SJSA1 (cell line): Measurements from ENCODE around the gene DUXB. TPM values are rescaled to one million over a fixed set of nuclear protein-coding genes. Genes with fewer than 3 reads are reported as not detected.

Experiments
- DNase-seq, 2 experiments: peaks; one replicate each; pipeline ENCODE4 v3.0.0-alpha.2; 2015 to 2020; ENCODE audit warnings: low spot score in 2 of 2, low read depth in 1 of 2
- H3K27ac ChIP-seq: fragments of 250-450 bp; sonication (Bioruptor Pico); 2 replicates; pipeline ENCODE4 v1.5.1; 2020; ENCODE audit warnings: mild to moderate bottlenecking, moderate library complexity
- H3K27me3 ChIP-seq: fragments of 250-450 bp; sonication (Bioruptor Pico); replicated peaks from 2 replicates; pipeline ENCODE4 v1.5.1; 2020; ENCODE audit warnings: mild to moderate bottlenecking, moderate library complexity
- H3K36me3 ChIP-seq: fragments of 250-450 bp; sonication (Bioruptor Pico); 2 replicates; pipeline ENCODE4 v1.5.1; 2020; ENCODE audit warnings: mild to moderate bottlenecking
- H3K4me1 ChIP-seq: fragments of 250-450 bp; sonication (Bioruptor Pico); replicated peaks from 2 replicates; pipeline ENCODE4 v1.6.1; 2021; ENCODE audit warnings: mild to moderate bottlenecking
- H3K4me3 ChIP-seq: fragments of 250-450 bp; sonication (Bioruptor Pico); 2 replicates; pipeline ENCODE4 v1.5.1; 2020; ENCODE audit warnings: mild to moderate bottlenecking
- H3K9me3 ChIP-seq: fragments of 250-450 bp; sonication (Bioruptor Pico); replicated peaks from 2 replicates; pipeline ENCODE4 v1.5.1; 2020; ENCODE audit warnings: mild to moderate bottlenecking
- total RNA-seq: library from RNA; depleted of rRNA; stranded (reverse); fragments of >200 nt; shearing (Covaris generic); gene quantifications from 2 replicates; pipeline ENCODE4 v1.2.3, GENCODE V29; 2014; rRNA removed

DUXB gene, protein sequence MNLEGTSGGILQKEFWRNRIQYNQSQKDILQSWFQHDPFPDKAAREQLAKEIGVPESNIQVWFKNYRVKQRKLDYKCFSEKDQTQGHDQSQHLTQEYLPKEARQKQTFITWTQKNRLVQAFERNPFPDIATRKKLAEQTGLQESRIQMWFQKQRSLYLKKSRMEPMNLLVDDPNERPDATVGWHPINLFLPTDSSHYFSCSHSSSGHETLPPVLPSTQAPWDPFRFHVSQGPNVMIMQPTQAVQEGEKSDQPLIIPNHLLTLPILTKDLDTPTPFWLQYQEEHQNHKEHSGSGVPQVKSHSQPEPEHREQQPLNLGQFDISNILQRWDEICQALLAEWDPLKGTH
- total RNA-seq = not detected in 2 replicates

DNA sequence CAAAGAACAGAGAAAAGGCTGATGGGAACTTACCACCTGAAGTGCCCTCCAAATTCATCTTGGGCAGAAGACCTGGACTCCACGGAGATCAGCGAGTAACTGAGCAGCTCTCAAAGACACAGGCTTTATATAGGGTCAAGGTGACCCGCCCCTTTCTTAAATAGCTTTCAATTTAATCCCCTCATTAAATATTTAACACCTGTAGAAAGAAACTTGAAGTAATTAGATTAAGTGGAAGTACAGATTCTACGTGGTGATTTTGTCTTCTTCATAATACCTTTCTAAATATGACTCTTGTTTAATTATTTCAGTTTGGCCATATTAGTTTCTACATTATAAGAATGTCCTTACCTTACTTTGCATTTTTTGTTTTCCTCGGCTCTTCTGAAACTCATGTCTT lies at the start of gene DUXB:
Gene DUXB, minus strand, starts transcription at position 101 of the 400 bp plus-strand sequence. Its CDS starts 43 bp downstream, at position 58.
- no peak for DNase-seq
- Histone ChIP-seq H3K4me3 (no peak within 1 kb of the TSS), H3K9me3 (no peaks in the 10 kb centered on the region), H3K27ac (no peak within 1 kb of the TSS), H3K4me1 (no peaks in the 10 kb centered on the region), H3K27me3 (no peaks in the 10 kb centered on the region), H3K36me3 (no peaks in the 10 kb centered on the region)

DNA sequence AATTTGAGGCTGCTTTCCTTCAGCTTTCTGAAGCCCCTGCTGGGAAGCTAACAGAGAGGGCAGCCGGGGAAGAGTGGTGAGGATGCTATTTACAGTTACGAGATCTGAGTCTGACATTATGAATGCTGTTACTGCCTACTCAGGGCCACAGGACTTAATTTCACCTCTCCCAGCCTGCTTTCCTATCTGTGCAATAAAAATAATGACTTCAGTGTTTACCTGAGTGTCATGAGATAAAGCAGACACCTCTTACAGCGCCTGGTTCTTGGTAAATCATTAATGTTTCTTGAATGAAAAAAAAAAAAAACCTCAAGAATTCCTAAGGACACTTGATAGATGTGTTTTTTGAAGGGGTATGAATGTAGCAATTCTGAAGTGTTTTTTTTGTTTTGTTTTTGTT lies 49.3 kb upstream of the DUXB start:
- Histone ChIP-seq H3K36me3 (no peaks in the 10 kb centered on the region), H3K4me1 (no peaks in the 10 kb centered on the region), H3K4me3 (no peak overlapping the region), H3K27me3 (no peaks in the 10 kb centered on the region), H3K27ac (no peak overlapping the region), H3K9me3 (0 out of 2 replicates have a peak, but pooled peaks cover 3% of the 10 kb centered on the region)
- DNase-seq = no peak

DNA sequence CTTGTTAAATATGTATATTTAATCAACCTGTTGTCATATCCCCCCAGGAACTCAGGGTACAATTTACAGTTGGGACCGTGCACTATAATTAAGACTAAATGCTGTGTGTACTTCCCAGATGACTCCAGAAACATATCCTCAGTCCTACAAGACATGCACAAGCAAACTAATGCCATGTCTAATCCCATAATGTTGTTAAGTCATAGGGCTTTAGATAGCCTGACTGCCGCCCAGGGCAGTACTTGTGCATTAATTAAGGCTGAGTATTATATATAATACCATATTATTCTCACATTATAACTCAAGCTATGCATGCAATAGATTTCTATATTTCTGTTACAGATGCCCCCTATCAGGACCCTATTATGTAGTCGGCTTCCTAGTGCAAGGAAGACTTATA lies 45.1 kb upstream of the DUXB start:
- Histone ChIP-seq H3K4me1 (no peaks in the 10 kb centered on the region), H3K27me3 (no peaks in the 10 kb centered on the region), H3K27ac (no peak overlapping the region), H3K4me3 (no peak overlapping the region), H3K36me3 (no peaks in the 10 kb centered on the region), H3K9me3 (0 out of 2 replicates have a peak, but pooled peaks cover 12% of the 10 kb centered on the region)
- DNase-seq = no peak

DNA sequence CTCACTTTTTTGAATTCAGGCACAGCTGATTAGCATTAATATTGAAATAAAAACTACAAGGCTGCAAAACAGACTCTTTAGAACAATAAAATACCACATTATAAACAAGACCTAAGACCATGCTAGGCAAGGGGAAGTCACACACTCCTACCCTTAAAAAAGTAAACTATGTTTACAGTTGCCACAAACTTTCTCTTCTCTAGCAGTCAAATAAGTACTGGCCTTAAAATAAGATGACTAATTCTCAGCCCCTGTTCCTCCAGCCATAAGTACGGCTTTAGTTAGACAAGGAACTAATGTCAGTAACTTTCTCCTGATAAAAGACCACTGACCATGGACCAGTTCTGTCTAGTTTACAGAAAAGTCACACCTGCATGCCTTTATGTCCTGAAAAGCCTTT lies 44.6 kb upstream of the DUXB start:
- Histone ChIP-seq H3K4me3 (no peak overlapping the region), H3K27me3 (no peaks in the 10 kb centered on the region), H3K36me3 (no peaks in the 10 kb centered on the region), H3K9me3 (peaks cover 12% of the 10 kb centered on the region; the same call in 1 of the 2 replicates), H3K4me1 (no peaks in the 10 kb centered on the region), H3K27ac (no peak overlapping the region)
- no peak for DNase-seq

DNA sequence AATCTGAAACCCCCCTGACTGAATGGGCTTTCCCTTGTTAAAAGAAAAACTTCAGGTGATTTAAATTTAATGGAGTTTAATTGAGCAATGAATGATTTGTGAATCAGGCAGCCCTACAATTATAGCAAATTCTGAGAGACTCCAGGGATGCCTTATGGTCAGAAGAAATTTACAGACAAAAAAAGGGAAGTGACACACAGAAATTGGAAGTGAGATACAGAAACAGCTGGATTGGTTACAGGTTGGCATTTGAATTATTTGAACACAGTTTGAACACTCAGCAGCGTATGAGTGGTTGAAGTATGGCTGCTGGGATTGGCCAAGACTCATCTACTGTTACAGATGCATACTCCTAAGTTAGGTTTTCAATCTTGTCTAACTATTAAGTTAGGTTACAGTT lies 44.0 kb upstream of the DUXB start:
- Histone ChIP-seq H3K4me1 (no peaks in the 10 kb centered on the region), H3K9me3 (peaks cover 12% of the 10 kb centered on the region; the same call in 1 of the 2 replicates), H3K27me3 (no peaks in the 10 kb centered on the region), H3K27ac (no peak overlapping the region), H3K36me3 (no peaks in the 10 kb centered on the region), H3K4me3 (no peak overlapping the region)
- no peak for DNase-seq

DNA sequence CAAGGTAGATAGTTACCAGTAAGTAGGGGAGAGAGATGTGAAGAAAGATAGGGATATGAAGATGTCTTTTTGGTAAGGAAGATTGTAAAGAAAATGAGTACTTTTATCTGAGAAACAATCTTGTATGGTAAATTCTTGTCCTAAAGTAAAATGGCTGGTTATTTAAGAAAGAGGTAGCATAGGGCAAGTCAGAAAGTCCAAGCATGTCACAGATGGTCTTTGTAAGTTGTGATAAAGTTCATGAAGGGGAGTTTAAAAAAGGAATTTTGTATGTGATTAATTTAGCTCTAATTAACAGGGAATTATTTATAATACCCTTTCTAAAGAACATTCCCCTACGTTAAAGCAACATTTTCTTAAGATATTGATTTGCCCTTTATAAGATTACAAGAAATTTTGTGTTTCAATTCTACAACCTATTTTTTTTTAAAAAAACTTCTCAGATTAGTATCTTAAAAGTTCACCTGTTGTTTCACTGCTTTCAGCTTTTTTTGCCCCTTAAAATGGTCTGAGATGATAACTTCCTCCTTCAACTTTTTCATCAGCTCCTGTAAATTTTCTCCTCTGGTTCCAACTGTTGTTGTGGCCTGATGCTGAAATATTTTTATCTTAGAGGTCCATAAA lies 41.3 kb upstream of the DUXB start:
- no peak for DNase-seq
- Histone ChIP-seq H3K36me3 (no peaks in the 10 kb centered on the region), H3K27ac (no peak overlapping the region), H3K27me3 (no peaks in the 10 kb centered on the region), H3K4me3 (no peak overlapping the region), H3K4me1 (no peaks in the 10 kb centered on the region), H3K9me3 (peaks cover 9% of the 10 kb centered on the region; the same call in 1 of the 2 replicates)

DNA sequence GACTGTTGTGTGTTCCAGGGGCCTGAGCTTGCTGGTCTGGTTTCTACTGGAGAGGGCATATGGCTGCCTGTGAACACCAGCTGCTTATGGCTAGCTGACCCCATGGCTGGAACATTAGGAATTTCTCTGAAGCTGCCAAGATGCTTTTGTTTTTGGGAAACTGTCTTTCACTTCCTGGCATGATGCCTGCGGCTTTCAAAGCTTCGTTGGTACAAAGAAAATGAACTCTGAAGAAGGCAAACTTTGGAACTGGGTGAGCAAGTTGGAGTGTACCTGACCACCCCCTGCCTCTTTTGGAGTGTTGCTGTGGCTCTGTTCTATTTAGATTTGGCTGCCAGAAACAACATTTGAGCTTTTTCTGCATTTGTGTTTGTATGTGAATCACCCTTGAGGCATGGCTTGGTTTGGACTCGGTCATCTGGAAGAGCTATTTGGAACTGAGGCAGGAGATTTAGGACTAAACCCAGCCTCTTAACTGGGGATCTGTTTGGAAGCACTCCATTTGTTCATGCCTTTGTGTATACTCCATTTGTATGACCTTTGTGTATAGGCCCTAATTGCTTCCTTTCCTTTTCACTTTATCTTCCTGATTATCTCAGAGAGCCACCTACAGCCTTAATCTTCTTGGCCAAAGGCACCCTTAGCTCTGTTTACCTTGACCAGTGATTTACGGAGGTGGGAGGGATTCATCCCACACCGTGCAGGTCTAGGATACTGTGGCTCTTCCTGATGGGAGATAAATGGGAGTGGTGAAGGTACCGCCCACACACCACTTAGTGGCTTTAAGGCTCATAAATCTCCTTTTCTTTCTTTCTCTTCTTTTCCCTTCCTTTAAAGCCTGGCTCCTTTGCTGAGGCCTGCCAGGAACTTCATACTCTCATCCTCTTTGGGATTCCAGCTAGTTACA lies 32.3 kb upstream of the DUXB start:
- Histone ChIP-seq H3K9me3 (no peaks in the 10 kb centered on the region), H3K27me3 (no peaks in the 10 kb centered on the region), H3K4me1 (peaks cover 21% of the 10 kb centered on the region), H3K36me3 (no peaks in the 10 kb centered on the region), H3K27ac (peak overlapping the region; percentile 23), H3K4me3 (no peak overlapping the region)
- DNase-seq = peak; percentile 69 to 72

DNA sequence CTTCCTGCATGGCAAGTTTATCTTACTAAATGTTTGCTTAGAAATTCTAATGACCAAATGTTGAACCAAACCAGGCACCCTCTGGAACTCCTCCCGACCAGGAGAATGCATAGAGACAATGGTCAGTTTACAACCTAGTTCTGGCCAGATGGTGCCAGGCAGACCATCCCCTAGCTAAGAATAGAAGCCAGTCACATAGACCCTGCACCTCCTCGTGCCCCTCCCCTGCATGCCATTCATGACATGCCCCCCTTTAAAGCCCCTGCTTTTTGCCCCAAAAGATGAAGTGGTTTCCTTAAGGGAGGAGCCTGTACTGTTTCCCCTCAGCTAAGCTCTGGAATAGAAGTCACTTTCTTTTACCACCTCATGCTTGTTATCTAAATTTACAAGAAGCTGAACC lies 31.6 kb upstream of the DUXB start:
- no peak overlapping the region for H3K27ac ChIP-seq

DNA sequence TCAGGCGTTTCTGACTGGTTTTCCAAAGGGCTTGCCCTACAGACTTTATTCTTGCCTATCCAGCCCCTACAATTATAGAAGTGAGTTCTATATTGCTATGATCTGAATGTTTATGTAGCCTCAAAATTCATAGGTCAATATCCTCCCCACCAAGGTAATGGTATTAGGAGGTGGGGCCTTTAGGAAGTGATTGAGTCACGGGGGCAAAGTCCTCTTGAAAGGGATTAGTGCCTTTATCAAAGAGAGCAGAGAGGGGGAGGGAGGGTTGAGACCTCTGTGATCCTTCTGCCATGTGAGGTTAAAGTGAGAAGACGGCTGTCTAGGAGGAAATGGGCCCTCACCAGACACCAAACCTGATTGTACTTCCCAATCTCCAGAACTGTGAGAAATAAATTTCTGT lies 26.0 kb upstream of the DUXB start:
- H3K4me1 ChIP-seq = no peaks in the 10 kb centered on the region

More for the DNA sequence above, 31.6 kb upstream of the DUXB start:
- Histone ChIP-seq H3K4me3 (no peak overlapping the region), H3K9me3 (no peaks in the 10 kb centered on the region), H3K4me1 (peaks cover 21% of the 10 kb centered on the region), H3K27me3 (no peaks in the 10 kb centered on the region), H3K36me3 (no peaks in the 10 kb centered on the region)
- no peak for DNase-seq

DNA sequence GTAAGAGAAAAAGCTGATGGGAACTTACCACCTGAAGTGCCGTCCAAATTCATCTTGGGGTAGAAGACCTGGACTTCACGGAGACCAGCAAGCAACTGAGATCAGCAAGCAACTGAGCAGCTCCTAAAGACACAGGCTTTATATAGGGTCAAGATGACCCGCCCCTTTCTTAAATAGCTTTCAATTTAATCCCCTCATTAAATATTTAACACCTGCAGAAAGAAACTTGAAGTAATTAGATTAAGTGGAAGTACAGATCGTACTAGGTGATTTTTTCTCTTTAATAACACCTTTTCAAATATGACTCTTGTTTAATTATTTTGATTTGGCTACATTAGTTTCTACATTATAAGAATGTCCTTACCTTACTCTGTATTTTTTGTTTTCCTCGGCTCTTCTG lies 25.1 kb upstream of the DUXB start, which contains the start of gene CPHXL:
Gene CPHXL, minus strand, starts transcription at position 101 of the 400 bp plus-strand sequence. Its CDS starts 48 bp downstream, at position 53.
- Histone ChIP-seq H3K27ac (no peak within 1 kb of the TSS), H3K27me3 (no peaks in the 10 kb centered on the region), H3K4me1 (no peaks in the 10 kb centered on the region), H3K4me3 (no peak within 1 kb of the TSS), H3K36me3 (no peaks in the 10 kb centered on the region), H3K9me3 (no peaks in the 10 kb centered on the region)
- no peak for DNase-seq

More for the DNA sequence above, 26.0 kb upstream of the DUXB start:
- no peaks in the 10 kb centered on the region for H3K9me3 ChIP-seq
- H3K27ac ChIP-seq = no peak overlapping the region
- no peak for DNase-seq
- no peaks in the 10 kb centered on the region for H3K36me3 ChIP-seq
- no peaks in the 10 kb centered on the region for H3K27me3 ChIP-seq
- no peak overlapping the region for H3K4me3 ChIP-seq

DNA sequence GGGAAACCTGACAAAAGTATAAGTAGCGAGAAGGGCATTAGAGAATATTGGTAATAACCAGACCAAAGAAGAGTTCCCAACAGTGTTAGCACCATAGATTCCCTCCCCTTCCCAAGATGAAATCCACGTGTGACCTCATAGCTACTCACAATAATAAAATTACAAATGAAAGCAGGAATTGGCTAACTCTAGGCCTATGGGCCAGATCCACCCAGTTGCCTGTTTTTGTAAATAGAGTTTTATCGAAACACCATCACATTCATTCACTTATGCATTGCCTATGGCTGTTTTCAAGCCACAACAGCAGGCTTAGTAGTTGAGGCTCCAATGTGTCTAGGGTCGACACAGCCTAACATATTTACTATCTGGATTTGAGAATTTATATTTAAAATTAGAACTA lies 17.2 kb upstream of the DUXB start:
- H3K27me3 ChIP-seq = no peaks in the 10 kb centered on the region
- no peaks in the 10 kb centered on the region for H3K4me1 ChIP-seq
- no peak overlapping the region for H3K4me3 ChIP-seq
- no peak overlapping the region for H3K27ac ChIP-seq
- no peak for DNase-seq
- no peaks in the 10 kb centered on the region for H3K36me3 ChIP-seq
- no peaks in the 10 kb centered on the region for H3K9me3 ChIP-seq

DNA sequence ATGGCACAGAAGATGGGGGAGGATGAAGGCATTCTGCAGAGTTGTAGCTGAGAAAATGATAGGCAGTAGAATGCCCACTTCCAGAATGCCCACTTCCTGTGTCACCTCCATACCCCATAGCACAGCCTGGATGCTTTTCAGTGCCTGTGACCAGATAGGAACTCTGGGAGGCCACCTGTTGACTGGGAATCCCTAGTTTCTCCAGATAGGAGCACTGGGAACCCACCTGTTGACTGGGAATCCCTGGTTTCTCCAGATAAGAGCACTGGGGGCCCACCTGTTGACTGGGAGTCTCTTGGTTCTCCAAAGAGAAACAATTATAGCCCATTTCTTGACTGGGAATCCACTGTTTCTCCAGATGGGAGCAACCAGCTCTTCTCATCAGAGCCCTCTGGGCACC lies 13.4 kb upstream of the DUXB start:
- Histone ChIP-seq H3K27me3 (no peaks in the 10 kb centered on the region), H3K36me3 (no peaks in the 10 kb centered on the region), H3K4me3 (no peak overlapping the region), H3K4me1 (no peaks in the 10 kb centered on the region), H3K9me3 (0 out of 2 replicates have a peak, but pooled peaks cover 2% of the 10 kb centered on the region), H3K27ac (no peak overlapping the region)
- no peak for DNase-seq

DNA sequence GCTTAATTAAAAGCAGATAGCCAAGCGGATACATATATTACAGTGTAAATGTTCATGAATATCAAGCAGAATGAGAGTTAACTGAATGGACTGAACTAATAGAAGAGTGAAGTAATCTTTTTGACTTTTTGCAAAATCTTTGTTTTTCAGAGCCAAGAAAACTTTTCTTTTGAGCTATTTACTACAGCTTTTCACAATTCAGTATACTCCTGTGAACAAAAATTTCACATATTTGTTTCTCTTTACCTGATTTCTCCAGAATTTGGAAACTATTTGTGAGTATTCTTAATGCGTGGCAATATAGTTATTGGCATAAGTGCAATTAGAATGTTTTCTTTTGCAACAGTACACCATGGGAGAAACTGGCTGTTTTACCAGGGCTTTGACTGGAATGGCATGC lies 9.1 kb upstream of the DUXB start:
- H3K4me3 ChIP-seq = no peak overlapping the region
- H3K27me3 ChIP-seq = no peaks in the 10 kb centered on the region
- 0 out of 2 replicates have a peak, but pooled peaks cover 2% of the 10 kb centered on the region for H3K9me3 ChIP-seq
- no peak for DNase-seq
- H3K4me1 ChIP-seq = no peaks in the 10 kb centered on the region
- H3K27ac ChIP-seq = no peak overlapping the region
- H3K36me3 ChIP-seq = no peaks in the 10 kb centered on the region
